Measurements from ENCODE around the gene ADAMTSL1. TPM values are rescaled to one million over a fixed set of nuclear protein-coding genes. Genes with fewer than 3 reads are reported as not detected.

The ADAMTSL1 gene
- total and polyA plus RNA-seq, 9 of the 15 experiments (the other 6 are each of a cell fraction or from before 2014, with no cell fraction given) = 0.01 TPM; not detected in 8

GRCh38 chr9:18705796-18706392, 231.9 kb downstream of the ADAMTSL1 start:
- BruUV-seq (replicated peaks) = no TSS peak
- WGBS (ENCODE audit: insufficient coverage, low coverage, missing lambda C conversion rate) = 0% methylated on average over 4 of the region's 4 CpGs
- ChIA-PET CTCF (ENCODE audit: low intra/inter-chr PET ratio) (no interaction called here), POLR2A (no interaction called here)
- no peaks in the 10 kb centered on the region for H3K36me3 ChIP-seq (ENCODE audit: control insufficient read depth, insufficient read depth, low read length)
- H3K4me2 ChIP-seq (ENCODE audit: insufficient read depth, low read length) = no peak overlapping the region
- no peak overlapping the region for H2AFZ ChIP-seq (ENCODE audit: low read depth, low read length)
- no peak overlapping the region for H3K27ac ChIP-seq (ENCODE audit: extremely low read depth, low read depth, low read length)
- ATAC-seq (no peak), FAIRE-seq (no peak), DNase-seq (ENCODE audit: extremely low read depth in 1 of 4, low spot score in 3 of 4) (peak in 1 of 4 experiments; percentile 18)
- H4K20me1 ChIP-seq (replicated peaks; ENCODE audit: control insufficient read depth, insufficient read depth, low read length) = no peaks in the 10 kb centered on the region
- TF ChIP-seq ZNF175 (CRISPR knock-in tag; IDR thresholded peaks at IDR 0.05; ENCODE audit: low read depth) (no peak), ZNF639 (CRISPR knock-in tag; conservative IDR thresholded peaks at IDR 0.05 in 1 of 2, IDR thresholded peaks at IDR 0.05 in 1 of 2) (0 out of 4 replicates have a peak, but pooled peaks of 1 of the 2 experiments have one; percentile 7), SRF (CRISPR knock-in tag; IDR thresholded peaks at IDR 0.05) (0 out of 4 replicates have a peak, but pooled peaks of 1 of the 2 experiments have one; percentile 60)
- H3K4me1 ChIP-seq (replicated peaks in 1 of 2; ENCODE audit: control insufficient read depth in 2 of 2, insufficient read depth in 2 of 2, low read length in 2 of 2) = no peaks in the 10 kb centered on the region
- H3K79me2 ChIP-seq (ENCODE audit: control insufficient read depth, insufficient read depth, low read length) = no peaks in the 10 kb centered on the region
- no peak overlapping the region for H3K9ac ChIP-seq (ENCODE audit: insufficient read depth in 1 of 2, low read depth in 2 of 2, low read length in 2 of 2)
- H3K9me3 ChIP-seq (replicated peaks; ENCODE audit: control insufficient read depth, insufficient read depth, low read depth, low read length) = no peaks in the 10 kb centered on the region
- H3K4me3 ChIP-seq = no peak overlapping the region
- no peaks in the 10 kb centered on the region for H3K27me3 ChIP-seq (ENCODE audit: control insufficient read depth in 2 of 2, insufficient read depth in 2 of 2, low read length in 2 of 2)
- in situ Hi-C loops (cut with MboI) (no loop called here), intact Hi-C loops (cut with micrococcal nuclease) (no loop called here)
- no peaks in the 10 kb centered on the region for H3K9me1 ChIP-seq (ENCODE audit: control insufficient read depth, insufficient read depth, low read length)

Data from K562 (cell line).